NCI-H2196 treated with DMSO at 0.1 percent for 48 hours (cell line): Measurements from ENCODE around the gene NEGR1.

ENCODE experiments used
- DNase-seq: peaks from one replicate; lab custom pipeline; 2025; ENCODE audit not compliant: unreplicated experiment; lab: John Stamatoyannopoulos, UW

The NEGR1 gene

GRCh38 chr1:72122099-72122880 is 160.0 kb downstream of the NEGR1 start:
- DNase-seq = no peak

- DNase-seq = no peak
Measured at GRCh38 chr1:72119491-72119890, 162.8 kb downstream of the NEGR1 start.

- no peak for DNase-seq
Measured at GRCh38 chr1:72117621-72118020, 164.7 kb downstream of the NEGR1 start.

GRCh38 chr1:72115290-72115689 is 167.0 kb downstream of the NEGR1 start:
- no peak for DNase-seq

- DNase-seq = no peak
Measured at GRCh38 chr1:72111662-72112061, 170.7 kb downstream of the NEGR1 start.

- no peak for DNase-seq
Measured at GRCh38 chr1:72109916-72110315, 172.4 kb downstream of the NEGR1 start.

GRCh38 chr1:72105201-72105600 is 177.1 kb downstream of the NEGR1 start:
- no peak for DNase-seq

GRCh38 chr1:72101840-72102632 is 180.3 kb downstream of the NEGR1 start:
- DNase-seq = no peak

GRCh38 chr1:72100771-72101170 is 181.6 kb downstream of the NEGR1 start:
- DNase-seq = no peak

- DNase-seq = no peak
Measured at GRCh38 chr1:72097851-72098570, 184.3 kb downstream of the NEGR1 start.

GRCh38 chr1:72094209-72094608 is 188.1 kb downstream of the NEGR1 start:
- DNase-seq = no peak

- DNase-seq = no peak
Measured at GRCh38 chr1:72086394-72086793, 195.9 kb downstream of the NEGR1 start.

- no peak for DNase-seq
Measured at GRCh38 chr1:72075425-72075824, 206.9 kb downstream of the NEGR1 start.

- DNase-seq = no peak
Measured at GRCh38 chr1:72066431-72066830, 215.9 kb downstream of the NEGR1 start.

GRCh38 chr1:72064196-72065075 is 217.9 kb downstream of the NEGR1 start:
- DNase-seq = no peak

GRCh38 chr1:72063364-72064044 is 218.8 kb downstream of the NEGR1 start:
- DNase-seq = no peak

- DNase-seq = no peak
Measured at GRCh38 chr1:72062584-72062983, 219.8 kb downstream of the NEGR1 start.

GRCh38 chr1:72060466-72061245 is 221.7 kb downstream of the NEGR1 start:
- DNase-seq = no peak

GRCh38 chr1:72056516-72056915 is 225.8 kb downstream of the NEGR1 start:
- no peak for DNase-seq
